COLO668 (cell line): Measurements from ENCODE around the gene OR6F1.
"Not testable (repeated sequence)": the region's sequence is repeated elsewhere in the genome, so short reads cannot be mapped to it uniquely, and the experiment has no call there.

ENCODE experiments used
- DNase-seq: peaks from one replicate; lab custom pipeline; 2025; ENCODE audit not compliant: unreplicated experiment; lab: John Stamatoyannopoulos, UW

The OR6F1 gene

DNA sequence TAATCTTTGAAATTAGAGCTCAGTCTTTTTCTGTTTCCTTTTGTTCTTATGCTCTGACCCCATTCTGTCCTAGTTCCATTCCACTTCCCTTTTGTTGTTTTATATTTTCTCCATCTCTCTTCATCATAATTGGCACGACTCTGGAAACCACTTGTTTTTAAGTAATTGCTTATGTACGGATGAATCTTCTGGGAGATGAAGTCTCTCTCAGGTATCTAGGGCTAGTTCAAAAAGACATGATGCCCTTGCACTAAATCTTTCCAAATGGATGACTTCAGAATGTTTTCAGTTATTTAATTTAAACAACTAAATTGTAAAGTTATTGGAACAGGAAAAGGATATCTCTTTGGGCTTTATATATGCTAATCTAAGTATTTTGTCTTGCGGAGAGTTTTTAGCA, at the start of gene OR6F1:
OR6F1 (minus strand) TSS at position 101 of the 400 bp plus-strand sequence. CDS start 3,891 bp downstream, outside the sequence.
- no peak for DNase-seq

DNA sequence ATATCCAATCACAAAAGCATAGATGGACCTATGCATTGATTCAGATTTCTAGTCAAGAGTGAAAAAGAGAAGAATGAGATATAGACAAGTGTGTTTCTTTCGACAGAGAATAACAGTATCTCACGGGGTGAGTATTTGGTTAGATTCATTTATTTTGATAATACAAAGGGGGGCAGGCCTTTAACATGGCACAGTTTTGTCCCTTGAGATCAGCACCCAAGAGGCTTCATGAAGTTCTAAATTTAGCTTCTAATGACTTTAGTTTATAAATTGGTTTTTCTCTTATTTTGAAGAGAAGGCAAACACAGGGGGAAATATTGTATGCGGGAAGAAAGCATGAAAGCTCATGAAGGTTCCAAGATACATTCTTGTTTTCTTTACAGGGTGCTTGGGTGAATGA, 44.0 kb upstream of the OR6F1 start, which contains the start of gene OR1C1:
OR1C1 (minus strand) TSS at position 101 of the 400 bp plus-strand sequence. CDS start 2,150 bp downstream, outside the sequence.
- DNase-seq, result no peak

DNA sequence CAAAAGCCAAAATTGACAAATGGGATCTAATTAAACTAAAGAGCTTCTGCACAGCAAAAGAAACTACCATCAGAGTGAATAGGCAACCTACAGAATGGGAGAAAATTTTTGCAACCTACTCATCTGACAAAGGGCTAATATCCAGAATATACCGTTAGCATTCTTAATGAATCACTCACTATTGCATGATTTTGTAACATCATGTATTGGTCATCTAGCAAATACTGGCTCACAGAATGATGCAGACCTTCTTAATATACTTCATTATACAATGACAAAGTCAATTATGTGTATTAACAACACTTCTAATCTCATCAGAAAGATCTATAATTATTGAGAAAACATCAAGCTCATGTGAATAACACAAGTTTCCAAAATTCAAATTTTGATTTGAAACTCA, 37.9 kb upstream of the OR6F1 start:
- not testable (repeated sequence) for DNase-seq

DNA sequence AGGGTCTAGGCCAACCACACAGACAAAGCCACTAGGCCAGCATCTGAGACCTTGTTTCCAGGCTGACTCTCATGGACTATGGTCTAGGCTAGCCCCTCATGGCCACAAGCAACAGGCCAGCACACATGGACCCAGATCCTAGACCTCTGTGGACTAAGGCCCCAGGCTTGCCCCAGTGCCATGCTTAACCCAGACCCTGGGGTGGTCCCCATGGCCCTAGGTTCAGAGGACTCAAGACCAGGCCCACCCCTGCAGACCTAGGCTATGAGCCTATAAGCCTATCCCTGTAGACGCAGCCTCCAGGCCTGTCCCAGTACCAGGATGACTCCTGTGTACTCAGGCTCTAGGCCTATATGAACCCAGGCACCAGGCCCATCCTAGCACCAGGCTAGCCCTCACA, 33.4 kb upstream of the OR6F1 start:
- no peak for DNase-seq

DNA sequence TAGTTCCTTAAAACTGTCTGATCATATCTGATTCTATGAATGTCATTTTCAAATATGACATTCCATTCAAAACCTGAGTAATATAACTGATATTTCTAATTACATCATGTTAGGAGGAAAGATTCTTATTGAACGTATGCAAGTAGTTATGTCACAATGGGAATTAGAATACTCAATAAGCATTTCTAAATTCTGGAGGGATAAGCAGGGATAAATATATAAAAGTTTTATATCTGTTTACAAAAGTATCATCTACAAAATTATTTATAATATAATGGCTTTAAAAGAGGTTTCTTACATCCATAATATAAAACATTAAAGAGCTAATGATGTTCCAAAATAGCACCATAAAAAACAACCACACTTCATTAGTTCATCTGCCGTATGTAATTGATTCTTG, 31.6 kb upstream of the OR6F1 start, which contains the start of gene OR14A2:
OR14A2 (minus strand) TSS at position 101 of the 400 bp plus-strand sequence.
- DNase-seq, result no peak

DNA sequence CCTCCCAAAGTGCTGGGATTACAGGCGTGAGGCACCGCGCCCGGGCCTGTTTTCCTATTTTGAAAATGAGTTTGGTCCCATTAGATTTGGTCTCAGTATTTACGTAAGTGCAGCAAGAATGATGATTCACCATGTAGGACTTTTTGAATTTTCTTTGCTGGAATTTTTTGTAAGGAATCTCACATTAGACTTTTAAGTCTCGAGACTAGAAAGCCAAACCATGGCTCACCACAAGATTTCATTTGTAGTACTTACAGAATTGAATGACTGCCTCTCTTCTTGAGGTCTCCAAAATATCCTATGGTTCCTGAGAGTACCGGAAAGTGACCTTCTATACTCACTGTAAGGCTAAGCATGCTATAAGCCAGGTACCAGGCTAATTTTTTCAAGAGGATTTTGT, 31.2 kb upstream of the OR6F1 start:
- DNase-seq, result no peak

DNA sequence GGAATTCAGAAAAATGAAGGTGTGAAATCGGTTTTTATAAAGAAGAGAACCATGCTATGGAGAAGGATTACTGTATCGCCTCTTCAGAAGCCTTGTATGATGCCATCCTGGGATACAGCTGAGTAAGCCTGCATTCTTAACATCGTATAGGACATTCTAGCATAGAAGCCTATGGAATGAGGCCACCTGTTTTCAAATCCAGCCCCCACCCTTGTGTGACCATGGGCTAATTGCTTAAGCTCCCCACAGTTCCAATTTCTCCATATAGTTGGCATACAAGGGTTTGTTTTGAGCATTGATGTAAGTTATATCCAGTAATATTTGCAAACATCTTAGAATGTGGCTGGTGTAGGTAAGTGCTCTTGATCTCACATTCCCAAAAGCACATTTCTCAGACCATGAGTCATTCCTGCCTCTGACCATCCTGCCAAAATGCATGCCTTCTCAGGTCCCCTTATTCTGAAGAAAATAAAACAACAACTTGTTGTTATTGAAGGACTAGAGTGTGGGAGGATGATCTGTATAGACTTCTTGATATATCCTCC, 30.0 kb upstream of the OR6F1 start:
- no peak for DNase-seq

DNA sequence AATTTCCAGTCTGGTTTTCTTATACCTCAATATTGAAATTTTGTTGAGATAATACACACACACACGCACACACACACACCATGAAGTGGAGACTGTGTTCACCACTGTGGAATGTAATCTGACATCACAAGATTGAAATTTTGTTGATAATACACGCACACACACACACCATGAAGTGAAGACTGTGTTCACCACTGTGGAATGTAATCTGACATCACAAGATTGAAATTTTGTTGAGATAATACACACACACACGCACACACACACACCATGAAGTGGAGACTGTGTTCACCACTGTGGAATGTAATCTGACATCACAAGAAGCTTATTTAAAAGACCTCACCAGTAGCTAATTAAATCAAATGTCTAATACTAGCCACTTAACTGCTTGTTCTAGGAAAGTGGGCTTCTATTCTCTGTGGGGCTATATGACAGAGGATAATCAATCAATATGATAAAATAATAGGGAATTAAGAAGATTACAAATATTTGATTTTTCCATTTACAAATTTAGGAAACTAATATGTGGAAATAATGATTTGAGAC, 25.8 kb upstream of the OR6F1 start:
- not testable (repeated sequence) for DNase-seq

DNA sequence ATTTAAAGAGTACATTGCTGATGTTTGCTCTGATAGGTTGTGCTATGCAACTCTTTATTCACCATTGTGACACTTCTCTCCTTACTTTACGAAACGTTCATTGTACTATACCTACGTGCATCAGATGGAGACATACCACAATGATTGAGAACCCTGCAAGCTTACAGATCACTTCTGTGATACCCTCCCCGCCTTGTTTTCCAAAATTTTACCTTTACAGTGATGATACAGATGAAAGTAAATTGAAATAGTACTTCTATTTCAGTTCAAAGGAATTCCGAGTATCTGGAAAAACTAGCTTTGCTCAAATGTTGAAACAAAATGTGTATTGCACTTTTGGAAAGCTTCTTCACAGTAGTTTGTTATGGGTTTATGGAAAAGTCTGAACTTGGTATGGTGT, 25.3 kb upstream of the OR6F1 start:
- no peak for DNase-seq

DNA sequence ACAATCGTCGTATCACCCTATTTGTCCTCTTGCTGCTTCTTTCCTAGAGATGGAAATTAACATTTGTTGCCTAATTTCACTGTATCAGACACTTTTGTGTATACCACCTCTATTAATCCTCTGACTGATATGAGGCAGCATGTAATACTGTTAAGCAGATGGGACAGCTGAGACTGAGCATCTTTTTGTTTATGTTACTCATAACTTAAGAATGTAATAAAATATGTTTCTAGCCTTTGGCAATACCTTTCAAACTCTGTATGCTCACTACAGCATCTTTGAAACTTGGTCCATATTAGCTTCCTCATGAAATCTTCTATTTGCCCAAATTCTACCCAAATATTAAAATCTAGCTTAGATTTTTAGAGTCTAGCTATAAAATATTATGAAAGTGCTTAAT, 24.3 kb upstream of the OR6F1 start:
- no peak for DNase-seq

DNA sequence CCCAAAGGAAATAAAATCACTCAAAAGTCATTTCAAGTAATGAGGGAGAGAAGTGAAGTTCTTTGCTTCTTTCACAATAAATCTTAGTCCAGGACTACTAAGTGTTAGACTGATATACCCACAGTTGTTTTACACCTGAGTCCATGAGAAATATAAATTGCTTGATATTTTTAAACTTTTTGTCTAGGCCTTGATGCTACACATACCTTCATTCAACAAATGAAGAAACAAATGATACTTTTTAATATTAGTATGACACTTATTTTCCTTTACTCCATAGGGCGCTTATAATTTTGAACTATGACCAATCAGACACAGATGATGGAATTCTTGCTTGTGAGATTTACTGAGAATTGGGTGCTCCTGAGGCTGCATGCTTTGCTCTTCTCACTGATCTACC, 21.9 kb upstream of the OR6F1 start, which contains the start of gene OR14K1:
OR14K1 (plus strand) TSS at position 301 of the 400 bp plus-strand sequence; CDS start at position 301, 0 bp downstream.
- no peak for DNase-seq

DNA sequence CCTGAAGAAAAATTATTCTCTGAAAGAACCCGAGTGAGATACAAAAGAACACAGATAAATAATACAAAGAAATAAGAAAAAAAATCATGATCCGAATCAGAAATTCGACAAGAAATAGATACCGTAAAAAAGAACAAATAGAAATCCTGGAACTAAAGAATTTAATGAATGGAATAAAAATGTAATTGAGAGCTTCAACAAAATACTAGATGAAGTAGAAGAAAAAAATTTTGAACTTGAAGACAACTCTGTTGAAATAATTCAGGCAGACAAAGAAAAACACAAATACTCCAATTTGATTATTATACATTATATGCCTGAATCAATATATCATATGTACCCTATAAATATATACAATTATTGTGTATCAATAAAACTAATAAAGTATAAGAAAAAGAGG, 4.8 kb upstream of the OR6F1 start:
- DNase-seq, result no peak

DNA sequence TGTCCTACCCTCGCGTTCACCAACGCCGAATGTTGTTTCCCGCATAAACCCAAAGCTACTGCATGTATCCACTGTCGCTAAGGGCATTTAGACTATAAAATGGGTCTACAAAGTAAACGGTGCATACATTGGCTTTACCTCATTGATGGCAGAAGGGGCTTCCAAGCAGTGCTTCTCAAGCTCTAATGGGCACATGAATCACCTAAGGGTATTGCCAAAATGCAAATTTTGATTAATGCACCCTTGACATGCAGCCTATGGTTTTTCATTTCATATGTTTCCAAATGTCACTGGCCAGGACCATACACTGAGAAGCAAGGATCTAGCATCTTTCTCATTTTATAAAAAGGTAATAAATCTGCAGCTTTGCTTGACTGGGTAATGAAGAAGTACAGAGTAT, 2.7 kb downstream of the OR6F1 start:
- DNase-seq, result no peak

DNA sequence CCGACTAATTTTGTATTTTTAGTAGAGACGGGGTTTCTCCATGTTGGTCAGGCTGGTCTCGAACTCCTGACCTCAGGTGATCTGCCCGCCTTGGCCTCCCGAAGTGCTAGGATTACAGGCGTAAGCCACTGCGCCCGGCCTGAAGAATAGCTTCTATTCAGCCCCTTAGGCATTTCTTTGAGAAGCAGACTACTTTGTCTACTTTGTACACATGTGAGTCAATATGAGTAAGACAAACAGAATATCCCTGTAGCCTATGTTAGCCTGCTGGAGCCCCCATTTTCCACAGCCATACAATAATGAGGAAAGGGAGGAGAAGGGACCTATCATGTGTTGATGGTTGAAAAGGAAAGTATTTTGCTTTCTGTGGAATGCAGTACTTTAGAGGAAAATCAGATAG, 5.8 kb downstream of the OR6F1 start:
- not testable (repeated sequence) for DNase-seq

DNA sequence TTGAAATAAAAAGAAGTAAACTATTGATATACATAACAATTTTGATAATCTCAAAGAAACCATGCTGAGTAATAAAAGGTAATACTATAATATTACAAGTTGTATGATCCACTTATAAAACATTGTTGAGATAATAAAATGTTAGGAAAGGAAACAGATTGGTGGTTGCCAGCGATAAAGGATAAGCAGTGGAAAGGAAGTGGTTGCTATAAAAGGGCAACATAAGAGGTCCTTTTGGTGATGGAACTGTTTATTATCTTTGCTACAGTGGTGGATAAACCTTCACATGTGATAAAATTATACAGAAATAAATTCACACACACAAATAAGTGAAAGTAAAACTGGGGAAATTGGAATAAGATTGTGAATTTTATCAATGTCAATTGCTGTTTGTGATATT, 15.1 kb downstream of the OR6F1 start:
- DNase-seq, result no peak

DNA sequence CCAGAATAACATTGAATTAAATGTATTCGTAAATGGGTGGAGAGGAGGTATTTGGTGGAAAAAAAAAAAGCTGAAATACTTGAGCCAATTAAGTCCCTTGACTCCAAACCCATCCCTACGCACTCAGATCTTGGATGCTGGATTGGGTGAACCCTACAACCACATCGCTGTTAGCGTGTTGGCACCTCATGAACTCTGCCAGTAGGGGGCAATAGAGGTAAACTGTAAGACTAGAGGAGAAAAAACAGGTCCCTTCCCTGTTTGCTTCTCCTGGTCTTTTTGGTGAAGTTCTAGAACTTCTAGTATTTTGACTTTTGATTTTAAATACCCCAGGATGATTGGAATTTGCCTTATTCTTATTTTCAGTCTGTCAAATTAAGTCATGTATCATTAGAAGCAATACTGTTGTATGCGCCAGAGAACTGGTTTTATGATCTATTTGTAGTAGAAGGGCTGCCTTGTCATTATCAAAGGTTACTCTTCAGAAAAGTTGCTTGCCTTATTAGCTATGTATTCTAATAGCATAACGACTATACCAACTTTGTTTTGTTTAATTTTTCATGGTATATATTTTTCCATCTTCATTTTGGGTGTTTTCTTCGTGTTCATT, 35.1 kb downstream of the OR6F1 start:
- DNase-seq, result peak; percentile 26

DNA sequence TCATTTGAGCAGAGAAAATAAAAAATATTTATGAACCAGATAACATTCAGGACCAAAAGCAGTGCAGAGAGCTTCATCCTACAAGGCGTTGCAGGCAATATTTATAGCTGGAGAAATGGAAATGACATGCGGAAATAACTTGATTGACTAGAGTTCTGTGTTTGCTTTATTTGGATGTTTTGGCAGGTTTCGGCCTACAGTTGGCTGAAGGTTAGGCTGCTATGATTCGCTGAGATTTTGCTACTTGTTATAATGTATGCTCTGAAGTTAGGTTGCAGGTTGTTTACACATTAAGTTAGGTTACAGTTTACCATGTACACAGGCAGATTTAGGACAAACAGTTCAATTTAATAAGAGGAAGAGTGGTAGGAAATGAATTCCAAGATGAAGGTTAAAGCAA, 36.3 kb downstream of the OR6F1 start:
- no peak for DNase-seq

DNA sequence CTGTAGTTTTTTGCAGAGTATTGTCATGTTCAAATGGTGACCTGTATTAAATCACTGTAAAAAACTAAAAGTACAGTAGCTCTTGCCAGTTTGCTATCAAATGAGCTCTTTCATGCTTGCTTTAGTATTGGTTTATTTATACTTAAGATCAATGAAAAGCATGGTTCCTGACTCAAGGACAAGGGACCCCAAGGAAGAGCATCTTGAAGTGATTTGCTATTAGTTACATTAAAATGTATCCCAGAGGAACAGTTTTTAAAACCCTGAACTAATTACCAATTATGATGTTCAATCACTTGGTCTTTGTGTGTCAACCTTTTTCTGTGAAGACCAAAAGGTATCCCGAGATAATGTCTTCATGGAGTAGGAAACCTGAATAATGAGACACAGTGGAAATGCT, 36.8 kb downstream of the OR6F1 start, which contains the start of gene OR13G1:
OR13G1 (minus strand) TSS at position 101 of the 400 bp plus-strand sequence. CDS start 6,698 bp downstream, outside the sequence.
- DNase-seq, result no peak

DNA sequence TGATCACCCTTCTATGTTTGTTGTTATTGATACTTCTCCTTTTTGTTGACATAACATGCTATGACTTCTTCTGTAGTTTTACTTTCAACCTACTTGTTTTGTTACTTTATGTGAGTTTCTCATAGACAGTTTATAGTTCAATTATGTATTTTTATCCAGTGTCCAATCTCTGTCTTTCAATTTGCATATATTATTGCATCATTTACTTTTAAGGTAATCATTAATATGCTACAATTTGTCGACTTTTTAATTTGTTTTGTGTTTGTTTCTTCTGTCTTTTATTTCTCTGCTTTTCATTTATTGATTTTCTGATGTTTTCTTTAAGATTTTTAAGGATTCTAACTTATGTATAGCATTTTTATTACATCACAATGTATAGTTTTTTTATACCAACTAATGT, 47.2 kb downstream of the OR6F1 start:
- no peak for DNase-seq
